Stimulated activated CD8-positive, alpha-beta memory T cell treated with anti-CD3 and anti-CD28 coated beads, Interleukin-7, amount 100 ng/mL, for 4 hours (primary cell): ENCODE data around the gene PAX7.
"Not testable (repeated sequence)": the region's sequence is repeated elsewhere in the genome, so short reads cannot be mapped to it uniquely, and the experiment has no call there.

ENCODE experiments used
- DNase-seq, 2 donors: peaks; one replicate each; pipeline ENCODE4 v3.0.0-alpha.2; 2020; ENCODE audit warnings: low read depth in 2 of 2

PAX7 gene

DNA sequence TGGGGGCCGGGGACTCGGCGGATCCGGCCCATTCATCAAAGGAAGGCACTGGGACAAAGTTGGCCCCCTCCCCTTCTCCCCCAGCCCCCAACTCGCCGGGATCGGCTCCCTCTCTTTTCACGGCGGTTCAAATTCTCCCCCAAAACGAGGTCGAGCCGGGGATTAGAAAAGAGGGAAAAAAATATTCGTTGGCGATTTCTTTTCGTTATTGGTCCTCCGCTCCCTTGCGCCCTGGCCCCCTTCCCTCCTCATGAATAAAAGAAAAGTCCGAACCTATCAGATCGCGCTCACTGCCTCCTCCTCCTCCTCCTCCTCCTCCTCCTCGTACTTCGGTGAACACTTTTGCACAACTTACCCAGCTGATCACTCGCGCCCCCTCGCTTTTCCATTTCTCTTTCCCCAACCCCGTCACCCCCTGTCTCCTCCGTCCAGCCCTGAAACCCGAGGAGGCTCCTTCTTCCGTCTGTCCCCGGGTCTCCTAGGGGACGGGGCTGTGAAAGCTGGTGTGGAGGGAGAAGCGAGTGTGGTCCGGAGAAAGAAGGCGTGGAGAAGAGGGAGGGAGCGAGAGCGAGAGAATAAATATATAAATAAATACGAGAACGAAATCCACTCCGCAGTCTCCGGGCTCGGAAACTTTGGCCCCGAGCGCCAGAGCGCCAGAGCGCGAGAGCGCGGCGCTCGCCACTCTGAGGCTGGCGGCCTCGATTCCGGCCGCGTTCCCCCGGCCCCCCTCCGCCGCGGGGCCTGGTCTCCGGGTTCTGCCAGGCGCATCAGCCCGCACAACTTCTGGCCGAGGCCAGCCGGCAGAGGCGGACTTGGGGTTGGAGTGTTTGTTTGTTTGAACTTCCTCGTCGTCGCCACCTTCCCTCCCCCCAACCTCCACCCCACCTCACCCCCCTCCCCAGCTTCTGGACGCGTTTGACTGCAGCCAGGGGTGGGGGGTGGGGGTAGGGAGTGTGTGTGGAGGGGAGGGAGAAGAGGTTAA lies at the start of gene PAX7:
Gene PAX7, plus strand, starts transcription at position 336 of the 985 bp plus-strand sequence. CDS start 758 bp downstream, outside the sequence.
- DNase-seq = no peak

- no peak for DNase-seq
These were observed 49.2 kb upstream of the PAX7 start for GRCh38 chr1:18581420-18581880.

DNA sequence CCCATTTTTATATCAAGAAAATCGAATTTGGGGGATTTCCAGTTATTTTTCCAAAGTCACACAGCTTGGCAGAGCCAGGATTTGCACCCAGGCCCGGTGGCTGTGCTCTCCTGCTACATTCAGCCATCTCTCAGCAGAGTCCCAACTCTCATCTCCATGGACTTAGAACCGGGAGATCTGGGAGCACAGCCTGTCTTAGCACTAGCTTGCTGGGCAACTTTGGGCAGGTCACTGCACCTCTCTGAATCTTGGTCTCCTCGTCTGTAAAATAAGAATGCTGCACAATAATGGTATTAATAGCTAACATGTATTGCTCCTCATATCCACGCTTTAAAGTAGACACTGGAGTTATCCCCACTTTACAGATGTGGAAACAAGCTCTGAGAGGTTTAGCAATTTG lies 47.8 kb upstream of the PAX7 start:
- no peak for DNase-seq

DNA sequence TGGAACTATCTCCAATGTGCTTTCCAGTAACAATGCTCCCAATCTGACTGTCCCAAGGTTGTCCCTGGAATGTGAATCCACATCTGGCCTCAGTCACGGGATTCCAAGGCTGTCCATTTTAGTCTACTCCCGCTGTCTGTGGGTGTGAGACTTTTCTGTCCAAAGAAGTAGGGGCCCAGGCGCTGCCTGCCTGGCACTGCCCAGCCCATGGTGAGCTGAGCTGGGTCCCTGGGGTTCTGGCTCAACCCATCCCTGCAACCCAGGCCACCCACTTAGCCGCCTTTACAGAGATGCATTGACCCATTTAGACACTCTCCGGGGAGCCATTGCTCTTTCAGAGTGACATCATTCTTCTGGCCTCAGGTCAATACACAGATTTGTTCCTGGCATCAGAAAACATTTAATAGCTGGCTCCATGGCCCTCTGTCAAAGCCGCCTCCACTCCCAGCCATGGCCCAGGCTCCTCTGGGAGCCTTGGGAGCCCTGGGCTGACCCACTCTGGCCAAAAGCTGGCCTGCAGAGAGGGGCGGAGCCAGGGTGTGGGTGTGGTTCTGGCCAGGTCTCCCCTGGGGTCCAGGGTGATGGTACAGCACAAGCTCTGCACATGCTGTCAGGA lies 47.2 kb upstream of the PAX7 start:
- no peak for DNase-seq

GRCh38 chr1:18586016-18586415 lies 44.6 kb upstream of the PAX7 start:
- not testable (repeated sequence) for DNase-seq

DNA sequence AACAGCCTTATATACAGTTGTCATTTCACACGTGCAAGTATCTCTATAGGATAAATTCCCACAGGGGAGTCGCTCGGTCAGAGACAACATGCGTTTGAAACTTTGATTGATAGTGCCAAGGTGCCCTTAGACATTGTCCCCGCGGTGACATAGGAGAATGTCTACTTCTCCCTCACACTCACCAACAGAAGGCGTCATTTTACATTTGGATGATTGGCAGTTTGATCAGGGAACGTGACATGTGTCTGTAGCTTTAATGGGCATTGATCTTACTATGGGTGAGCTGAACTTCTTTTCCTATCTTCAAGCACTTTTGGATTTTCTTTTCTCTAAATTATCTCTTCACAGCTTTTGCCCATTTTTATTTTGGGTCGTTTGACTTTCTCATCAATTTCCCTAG lies 42.6 kb upstream of the PAX7 start:
- DNase-seq = no peak

DNA sequence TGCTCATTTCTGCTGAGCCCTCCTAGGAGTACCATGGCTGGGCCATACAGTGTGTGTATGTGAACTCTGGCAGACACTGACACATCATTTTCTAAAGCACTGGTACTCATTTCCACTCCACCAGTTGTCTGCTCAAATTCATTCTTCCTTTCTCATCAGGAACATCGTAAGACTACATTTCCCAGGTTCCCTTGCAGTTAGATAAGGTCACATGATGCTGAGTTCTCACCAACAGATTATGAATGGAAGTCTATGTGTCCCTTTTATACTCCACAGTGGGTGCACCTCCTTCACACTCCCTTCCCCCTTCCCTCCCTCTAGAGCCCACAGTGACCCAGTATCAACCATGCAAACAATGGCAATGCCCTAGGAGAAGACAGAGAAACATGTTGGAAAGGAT lies 38.3 kb upstream of the PAX7 start:
- no peak for DNase-seq

- DNase-seq = peak; percentile 11 to 27
These were observed 33.2 kb upstream of the PAX7 start for GRCh38 chr1:18597160-18598042.

DNA sequence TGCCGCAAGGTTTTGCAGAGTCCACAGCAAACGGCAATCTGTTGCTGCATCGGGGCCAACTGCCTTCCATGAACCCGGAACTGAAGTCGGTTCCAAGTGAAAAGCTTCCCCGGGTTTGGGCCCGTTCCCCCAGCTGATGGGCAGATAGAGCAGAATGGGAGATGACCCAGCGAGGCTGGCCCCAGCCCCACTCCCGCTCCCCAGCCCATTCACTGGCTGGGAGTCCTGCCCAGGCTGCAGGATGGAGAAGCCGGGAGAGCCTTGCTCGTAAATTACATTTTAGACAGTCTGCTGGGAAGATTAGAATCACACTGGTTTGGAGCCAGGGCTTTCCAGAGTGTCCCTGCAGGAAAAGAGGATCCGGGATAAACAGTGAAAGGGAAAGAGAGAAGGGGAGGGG lies 31.6 kb upstream of the PAX7 start:
- no peak for DNase-seq

DNA sequence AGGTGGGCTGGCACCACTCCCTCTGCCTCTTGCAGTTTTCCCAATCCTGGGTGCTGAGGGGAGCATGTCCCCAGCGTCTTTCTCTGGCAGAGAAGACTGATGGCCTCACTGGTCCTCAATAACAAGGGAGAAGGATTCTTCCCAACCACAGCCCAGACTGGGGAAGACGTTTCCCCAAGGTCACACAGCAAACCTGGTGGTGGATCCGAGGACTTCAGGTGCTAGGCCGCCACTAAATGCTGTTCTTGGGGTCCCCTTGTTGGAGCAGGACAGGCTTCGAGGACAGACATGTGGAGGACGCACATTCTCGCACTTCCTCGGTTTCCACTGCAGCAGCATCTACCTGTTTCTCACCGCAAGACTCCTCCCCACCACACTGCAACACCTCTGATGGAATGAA lies 30.9 kb upstream of the PAX7 start:
- DNase-seq = no peak

GRCh38 chr1:18602533-18603211 lies 28.0 kb upstream of the PAX7 start:
- no peak for DNase-seq

DNA sequence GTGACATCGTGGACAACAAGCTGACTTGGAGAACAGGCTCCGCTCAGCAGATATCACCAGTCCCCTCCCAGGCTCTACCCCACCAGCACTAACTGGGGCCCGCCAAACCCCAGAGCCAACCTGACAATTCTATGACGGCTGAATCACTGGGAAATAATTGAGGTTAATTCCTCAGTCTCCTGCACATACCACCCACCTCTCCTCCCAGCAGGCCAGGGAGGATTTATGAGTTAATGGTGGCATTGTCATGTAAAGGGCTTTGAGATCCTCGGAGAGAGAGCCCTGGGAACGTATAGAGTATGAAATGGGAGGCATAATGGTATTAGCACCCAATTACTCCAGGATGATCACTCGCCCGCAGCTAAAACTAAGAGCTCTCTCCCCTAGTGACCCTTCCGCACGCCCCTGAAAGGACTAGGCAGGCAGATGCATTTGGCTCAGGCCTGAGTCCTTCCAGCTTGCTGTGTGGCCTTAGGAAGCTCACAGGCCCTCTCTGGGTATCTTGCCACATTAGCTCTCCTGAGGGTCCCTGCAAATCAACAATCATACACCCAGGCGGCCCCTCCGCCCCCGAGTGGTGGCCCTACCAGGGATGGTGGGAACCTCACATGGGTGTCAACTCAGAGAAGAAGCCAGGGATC lies 27.3 kb upstream of the PAX7 start:
- DNase-seq = no peak

GRCh38 chr1:18606443-18607288 lies 24.0 kb upstream of the PAX7 start:
- DNase-seq = no peak

- no peak for DNase-seq
These were observed 23.3 kb upstream of the PAX7 start for GRCh38 chr1:18607289-18607760.

GRCh38 chr1:18608534-18608933 lies 22.1 kb upstream of the PAX7 start:
- DNase-seq = no peak

- no peak for DNase-seq
These were observed 19.3 kb upstream of the PAX7 start for GRCh38 chr1:18611311-18611710.

GRCh38 chr1:18612073-18612472 lies 18.6 kb upstream of the PAX7 start:
- no peak for DNase-seq

GRCh38 chr1:18614069-18614735 lies 16.4 kb upstream of the PAX7 start:
- DNase-seq = no peak
